ENCODE results near the gene KCNMB3.
"Not testable (repeated sequence)": the region's sequence is repeated elsewhere in the genome, so short reads cannot be mapped to it uniquely, and the experiment has no call there.

- not testable (repeated sequence) for TF ChIP-seq CTCF (IDR thresholded peaks at IDR 0.05; ENCODE audit: poor library complexity); EZH2 (IDR thresholded peaks at IDR 0.05; ENCODE audit: borderline replicate concordance)
Measured at GRCh38 chr3:179240299-179240698, 10.6 kb downstream of the KCNMB3 start.

All from hepatocyte (in vitro differentiated cells).